ENCODE results near the gene PDXP.
"Not testable (repeated sequence)": the region's sequence is repeated elsewhere in the genome, so short reads cannot be mapped to it uniquely, and the experiment has no call there.

PDXP gene

DNA sequence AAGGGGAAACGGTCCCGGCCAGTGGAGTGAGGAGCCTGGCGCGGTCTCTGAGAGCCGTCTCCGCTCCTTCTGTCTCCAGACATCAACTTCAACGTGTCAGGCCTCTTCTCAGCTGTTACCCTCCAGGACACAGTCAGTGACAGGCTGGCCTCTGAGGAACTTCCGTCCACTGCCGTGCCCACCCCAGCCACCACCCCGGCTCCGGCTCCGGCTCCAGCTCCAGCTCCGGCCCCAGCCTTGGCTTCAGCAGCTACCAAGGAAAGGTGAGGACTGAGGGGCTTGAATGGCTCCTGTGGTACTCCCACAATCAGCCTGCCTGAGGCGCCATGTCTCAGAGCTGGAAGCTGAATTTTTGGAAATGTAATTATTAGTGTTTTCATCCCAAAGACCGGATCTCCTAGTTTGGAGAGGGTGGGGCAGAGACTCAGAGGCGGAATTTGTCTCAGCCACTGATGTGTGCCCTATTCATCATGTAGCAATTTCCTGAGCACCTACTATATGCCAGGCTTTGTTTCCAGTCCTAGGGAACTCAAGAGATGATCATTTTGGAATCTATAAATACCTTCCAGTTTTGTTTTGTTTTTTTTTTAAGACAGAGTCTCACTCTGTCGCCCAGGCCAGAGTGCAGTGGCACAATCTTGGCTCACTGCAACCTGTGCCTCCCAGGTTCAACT, 7.9 kb upstream of the PDXP start:
- DNase-seq = no peak

DNA sequence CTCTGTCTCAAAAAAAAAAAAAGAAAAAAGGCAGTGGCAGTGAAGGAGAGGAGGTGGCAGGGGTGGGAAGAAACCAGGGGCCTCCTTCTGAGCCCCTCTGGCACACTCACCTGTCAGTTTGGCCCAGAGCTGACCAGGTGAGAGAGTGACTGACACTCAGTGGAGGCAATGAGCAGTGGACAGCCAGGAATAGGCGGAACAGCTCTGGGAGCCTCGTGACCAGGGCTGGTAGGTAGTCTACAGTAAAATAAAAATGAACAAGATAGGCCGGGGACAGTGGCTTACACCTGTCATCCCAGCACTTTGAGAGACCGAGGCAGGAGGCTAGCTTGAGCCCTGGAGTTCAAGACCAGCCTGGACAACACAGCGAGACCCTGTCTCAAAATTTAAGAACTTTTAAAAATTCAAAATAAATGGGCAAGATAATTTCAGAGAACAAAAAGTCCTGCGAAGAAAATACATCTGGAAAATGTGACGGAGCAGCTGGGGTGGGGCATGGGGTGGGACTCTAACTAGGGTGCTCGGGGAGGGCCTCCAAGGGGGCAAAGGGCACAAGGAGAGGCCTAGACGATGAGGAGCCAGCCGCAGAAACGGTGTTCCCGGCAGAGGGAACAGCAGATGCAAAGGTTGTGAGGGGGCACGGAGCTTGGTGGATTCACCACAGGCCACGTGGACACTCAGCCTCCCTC, 3.8 kb upstream of the PDXP start:
- DNase-seq = no peak

DNA sequence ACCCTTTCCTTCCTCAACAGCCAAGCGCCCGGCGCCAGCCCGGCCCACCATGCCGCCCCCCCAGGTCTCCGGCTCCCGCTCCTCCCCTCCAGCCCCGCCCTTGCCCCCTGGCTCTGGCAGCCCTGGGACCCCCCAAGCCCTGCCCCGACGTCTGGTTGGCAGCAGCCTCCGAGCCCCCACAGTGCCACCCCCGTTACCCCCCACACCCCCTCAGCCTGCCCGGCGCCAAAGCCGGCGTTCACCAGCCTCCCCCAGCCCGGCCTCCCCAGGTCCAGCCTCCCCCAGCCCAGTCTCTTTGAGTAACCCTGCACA, 3.3 kb upstream of the PDXP start:
- DNase-seq = no peak

DNA sequence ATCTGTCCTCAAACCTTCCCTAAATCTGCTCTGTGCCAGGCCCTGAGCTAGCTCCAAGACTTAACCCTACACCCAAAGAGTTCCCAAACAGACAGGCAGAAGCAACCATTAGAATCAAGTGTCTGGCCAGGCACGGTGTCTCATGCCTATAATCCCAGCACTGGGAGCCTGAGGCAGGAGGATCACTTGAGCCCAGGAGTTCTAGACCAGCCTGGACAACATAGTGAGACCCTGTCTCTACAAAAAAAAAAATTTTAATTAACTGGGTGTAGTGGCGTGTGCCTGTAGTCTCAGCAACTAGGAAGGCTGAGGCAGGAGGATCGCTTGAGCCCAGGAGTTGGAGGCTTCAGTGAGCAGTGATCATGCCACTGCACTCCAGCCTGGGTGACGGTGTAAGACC, 1.9 kb upstream of the PDXP start:
- DNase-seq = not testable (repeated sequence)

DNA sequence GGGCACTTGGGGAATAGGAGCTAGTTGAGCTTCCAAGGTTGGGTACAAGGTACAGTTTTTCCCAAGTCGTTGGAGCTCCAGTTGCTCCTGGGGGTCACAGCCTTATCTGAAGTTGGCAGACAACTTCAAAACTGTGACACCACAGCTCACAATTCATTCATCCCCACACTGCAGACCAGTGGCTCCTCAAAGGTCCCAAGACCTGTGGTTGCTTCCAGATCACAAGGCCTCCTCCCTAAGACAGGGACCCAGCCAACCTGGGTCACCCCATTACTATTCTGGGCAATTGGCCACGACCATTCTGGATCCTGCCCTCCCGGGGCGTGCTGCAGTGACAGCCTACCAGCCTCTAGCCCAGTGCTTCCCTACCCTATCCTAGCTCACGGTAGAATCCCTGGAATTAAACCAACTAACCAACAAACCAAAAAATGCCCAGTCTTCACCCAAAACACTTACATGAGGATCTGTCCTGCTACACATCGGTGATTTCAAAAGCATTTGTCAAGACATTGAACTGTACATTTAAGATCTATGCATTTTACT, 862 bp upstream of the PDXP start:
- DNase-seq = no peak

DNA sequence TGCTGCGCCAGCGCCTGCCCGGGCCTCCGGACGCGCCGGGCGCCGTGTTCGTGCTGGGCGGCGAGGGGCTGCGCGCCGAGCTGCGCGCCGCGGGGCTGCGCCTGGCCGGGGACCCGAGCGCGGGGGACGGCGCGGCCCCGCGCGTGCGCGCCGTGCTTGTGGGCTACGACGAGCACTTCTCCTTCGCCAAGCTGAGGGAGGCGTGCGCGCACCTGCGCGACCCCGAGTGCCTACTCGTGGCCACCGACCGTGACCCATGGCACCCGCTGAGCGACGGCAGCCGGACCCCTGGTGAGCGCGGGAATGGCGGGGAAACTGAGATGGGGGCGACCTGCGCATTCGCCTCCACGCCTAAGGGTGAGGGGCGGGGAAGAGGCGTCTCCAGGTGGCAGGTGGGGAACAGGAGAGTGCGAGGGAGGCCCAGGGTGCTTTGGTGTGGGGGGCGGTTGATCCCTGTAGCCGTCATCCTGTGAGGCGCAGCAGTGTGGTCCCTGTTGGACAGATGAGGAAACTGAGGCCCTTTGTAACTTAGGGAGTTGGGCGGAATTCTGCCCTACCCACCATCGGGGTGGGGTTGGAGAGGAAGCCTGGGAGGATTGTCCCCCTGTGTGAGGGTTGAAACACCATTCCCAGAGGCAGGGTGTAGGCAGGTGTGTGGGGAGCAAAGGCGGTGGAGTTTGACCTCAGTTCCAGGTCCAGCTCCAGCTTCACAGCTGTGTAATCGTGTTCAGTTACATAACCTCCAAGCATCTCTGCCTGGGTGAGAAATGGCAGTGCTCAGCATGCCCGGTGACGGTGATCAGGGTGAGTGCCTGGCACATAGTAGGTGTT, 758 bp downstream of the PDXP start:
- DNase-seq = no peak

DNA sequence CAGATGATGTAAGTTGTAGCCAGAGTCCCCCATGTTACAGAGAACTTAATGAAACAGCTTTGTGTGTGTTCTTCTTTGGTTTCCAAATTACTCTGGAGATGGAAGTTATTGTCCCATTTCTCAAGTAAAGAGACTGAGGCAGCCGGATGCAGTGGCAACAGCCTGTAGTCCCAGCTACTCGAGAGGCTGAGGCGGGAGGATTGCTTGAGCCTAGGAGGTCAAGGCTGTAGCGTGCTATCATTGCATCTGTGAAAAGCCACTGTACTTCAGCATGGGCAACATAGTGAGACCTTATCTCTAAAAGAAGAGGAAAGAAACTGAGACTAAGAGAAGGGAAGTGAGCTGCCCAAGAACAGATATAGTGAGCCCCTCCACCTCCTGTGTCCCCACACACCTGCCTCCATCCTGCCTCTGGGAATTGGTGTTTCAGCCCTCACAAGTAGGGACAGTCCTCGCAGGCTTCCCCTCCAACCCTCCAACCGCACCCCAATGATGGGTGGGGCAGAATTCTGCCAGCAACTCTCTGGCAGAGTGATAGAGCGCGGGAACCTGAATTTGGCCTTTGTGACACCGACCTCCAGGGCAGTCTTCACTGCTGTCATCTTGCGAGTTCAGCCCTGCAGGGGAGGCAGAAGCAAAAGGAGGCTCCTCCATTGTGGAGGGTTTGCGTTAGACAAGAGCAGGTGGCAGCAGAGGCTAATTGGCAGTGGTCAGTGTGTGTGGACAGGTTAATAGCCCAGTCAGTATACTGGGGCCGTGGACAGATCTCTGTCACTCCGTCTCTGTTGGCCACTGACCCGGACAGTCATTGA, 1.6 kb downstream of the PDXP start:
- DNase-seq = no peak

DNA sequence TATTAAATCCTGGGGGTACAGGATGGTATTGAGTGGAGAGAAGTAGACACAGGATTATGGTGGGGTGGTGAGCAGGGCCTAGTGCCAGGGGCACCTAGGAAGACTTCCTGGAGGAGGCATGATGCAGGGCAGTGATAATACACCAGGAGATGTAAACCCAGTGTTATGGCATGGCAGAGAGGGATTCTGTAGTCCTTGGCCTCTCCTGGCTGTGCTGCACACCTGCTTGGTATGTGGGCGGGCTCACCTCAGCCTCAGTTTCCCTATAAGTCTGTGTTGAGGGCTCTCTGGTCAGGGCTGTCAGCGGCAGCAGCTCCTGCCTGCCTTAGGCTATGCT, 2.2 kb downstream of the PDXP start:
- no peak for DNase-seq

DNA sequence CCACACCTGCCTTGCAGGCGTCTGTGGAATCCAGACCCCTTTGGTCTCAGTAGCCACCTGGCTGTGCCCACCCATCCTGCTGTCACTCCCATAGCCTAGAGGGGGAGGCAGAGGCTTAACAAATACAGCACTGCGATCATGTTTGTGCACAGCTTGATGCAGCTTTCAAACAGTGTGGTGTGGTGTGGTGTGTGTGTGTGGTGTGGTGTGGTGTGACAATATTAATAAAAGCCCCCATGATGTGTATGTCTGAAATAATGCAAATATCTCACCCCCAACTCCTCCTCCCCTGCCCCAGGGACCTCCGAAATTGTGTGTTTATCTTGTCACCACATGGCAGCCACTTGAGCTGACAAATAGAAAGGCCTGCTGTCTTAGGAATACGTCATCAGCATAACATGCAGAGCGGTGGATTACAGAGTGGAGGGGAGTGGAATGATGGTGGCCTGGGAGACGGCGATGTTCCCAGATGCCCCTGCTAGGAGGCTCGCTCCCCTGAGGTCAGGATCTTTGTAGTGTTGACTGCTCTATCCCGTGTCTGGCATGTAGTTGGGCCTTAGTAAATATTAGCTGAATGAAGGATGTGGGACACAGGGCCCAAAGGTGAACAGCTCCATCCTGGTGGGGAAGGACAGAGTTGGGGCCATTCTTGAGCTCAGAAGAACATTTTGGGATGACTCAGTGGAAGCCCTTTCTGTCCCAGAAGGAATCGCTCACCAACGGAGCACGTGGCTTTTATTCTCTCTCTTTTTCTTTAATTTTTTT, 2.8 kb downstream of the PDXP start:
- peak in 1 of 2 experiments; percentile 15 for DNase-seq

DNA sequence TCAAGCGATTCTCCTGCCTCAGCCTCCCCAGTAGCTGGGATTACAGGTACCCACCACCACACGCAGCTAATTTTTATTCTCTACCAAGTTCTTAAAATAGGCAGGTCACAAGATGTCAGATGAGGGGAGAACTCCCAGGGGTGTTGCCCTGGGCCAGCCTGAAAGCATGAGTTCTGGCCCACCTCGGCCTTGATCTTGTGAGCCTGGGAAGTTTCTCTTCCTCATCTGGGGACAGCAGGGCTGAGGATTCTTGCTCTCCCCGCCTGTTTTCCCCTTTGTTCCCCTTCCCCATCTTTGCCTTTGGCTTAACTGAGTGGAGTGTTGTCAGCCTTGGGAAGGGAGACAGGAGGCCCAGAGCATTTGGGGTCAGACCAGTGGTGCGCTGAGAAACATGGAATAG, 3.5 kb downstream of the PDXP start:
- no peak for DNase-seq

DNA sequence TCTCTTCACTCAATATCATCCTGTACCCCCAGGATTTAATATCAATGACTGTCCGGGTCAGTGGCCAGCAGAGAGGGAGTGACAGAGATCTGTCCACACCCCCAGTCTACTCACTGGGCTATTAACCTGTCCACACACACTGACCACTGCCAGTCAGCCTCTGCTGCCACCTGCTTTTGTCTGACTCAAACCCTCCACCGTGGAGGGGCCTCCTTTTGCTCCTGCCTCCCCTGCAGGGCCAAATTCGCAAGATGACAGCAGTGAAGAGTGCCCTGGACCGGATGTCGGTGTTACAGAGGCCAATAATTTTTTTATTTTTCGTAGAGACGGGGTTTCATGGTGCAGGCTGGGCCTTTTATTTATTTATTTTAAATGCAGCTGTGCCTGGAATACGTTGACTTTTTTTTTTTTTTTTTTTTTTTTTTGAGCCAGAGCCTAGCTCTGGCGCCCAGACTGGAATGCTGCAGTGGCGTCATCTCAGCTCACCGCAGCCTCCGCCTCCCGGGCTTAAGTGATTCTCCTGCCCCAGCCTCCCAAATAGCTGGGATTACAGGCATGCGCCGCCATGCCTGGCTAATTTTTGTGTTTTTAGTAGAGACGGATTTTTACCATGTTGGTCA, 5.1 kb downstream of the PDXP start:
- DNase-seq = no peak

DNA sequence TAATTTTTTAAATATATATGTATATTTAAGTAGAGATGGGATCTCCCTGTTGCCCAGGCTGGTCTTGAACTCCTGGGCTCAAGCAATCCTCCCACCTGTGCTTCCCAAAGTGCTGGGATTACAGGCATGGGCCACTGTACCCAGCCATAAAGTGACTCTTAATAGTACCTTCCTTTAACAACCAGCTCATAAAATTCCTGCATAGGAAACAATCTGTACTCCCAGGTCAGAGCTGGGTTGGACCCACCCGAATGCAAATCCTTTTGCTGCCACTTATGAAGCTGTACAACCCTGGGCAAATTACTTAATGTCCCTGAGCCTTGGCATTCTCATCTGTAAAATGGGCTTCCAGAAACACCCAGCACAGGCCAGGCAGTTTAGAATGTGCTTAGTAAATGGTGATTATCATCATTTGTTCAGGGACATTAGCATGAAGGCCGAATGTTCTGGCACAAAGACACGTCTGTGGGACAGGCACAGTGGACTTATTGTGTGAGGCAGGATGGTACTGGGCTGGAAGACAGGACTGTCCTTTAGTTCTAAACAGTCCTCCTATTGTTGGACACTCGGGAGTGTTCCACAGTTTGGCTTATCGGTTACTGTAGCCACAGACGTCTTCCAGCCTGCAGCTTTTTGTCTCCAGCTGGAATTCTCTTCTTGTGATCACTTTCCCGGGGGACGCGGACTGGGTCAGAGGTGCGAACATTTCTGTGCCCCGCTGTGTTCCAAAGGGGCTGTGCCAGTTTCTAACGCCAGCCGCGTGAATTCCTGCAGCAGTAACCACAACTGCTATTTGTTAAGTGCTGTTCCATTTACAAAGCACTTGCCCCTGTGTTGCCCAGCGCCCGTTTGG, 6.0 kb downstream of the PDXP start:
- no peak for DNase-seq

DNA sequence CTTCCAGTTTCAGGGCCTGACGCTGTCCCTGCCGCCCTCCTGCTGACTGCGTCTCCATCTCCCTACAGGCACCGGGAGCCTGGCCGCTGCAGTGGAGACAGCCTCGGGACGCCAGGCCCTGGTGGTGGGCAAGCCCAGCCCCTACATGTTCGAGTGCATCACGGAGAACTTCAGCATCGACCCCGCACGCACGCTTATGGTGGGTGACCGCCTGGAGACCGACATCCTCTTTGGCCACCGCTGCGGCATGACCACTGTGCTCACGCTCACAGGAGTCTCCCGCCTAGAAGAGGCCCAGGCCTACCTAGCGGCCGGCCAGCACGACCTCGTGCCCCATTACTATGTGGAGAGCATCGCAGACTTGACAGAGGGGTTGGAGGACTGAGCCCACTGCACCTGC, 7.0 kb downstream of the PDXP start:
- no peak for DNase-seq

DNA sequence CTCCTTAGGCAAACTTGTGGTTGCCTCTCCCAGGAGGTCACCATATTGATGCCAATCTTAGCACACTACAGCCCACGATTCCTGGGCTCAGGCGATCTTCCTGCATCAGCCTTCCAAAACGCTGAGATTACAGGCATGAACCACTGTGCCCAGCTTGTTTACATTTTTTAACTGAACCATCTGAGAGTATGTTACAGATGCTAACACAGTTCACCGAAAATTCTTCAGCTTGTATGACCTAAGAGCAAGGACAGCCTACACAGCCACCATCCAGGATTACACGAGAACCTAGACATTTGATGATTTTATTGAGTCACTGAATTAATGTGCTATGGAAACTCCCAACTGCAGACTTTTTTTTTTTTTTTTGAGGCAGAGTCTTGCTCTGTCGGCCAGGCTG, 11.1 kb downstream of the PDXP start:
- DNase-seq = no peak

DNA sequence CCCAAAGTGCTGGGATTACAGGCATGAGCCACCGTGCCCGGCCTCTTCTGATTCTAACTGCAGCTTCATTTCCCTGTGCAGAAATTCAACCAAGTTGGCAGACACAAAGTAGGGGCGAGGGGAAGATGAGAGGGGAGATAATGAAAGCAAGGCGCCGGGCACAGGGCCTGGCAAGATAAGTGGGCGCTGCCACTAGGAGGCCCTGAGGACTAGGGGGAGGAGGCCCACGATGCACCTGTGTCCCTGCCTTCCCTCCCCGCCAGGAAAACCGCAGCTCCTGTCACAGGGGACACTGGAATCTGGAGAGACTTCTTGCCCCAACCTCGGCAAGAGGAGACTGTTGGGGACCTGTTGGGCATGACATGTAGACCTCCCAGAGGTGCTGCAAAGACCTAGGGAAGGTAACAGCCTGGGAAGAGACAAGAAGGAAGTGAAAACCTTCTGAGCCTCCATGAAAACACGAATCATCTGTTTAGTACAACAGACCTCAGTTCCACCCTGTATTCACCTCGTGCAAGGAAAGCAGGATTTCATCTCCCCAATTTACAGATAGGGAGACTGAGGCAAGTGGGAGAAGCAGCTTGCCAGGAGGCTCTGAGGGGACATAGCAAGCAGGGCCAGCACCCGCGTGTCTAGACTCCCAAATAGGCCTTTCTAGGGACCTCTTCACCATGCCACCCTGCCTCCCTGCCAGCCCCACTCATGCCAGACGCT, 13.8 kb downstream of the PDXP start:
- no peak for DNase-seq

DNA sequence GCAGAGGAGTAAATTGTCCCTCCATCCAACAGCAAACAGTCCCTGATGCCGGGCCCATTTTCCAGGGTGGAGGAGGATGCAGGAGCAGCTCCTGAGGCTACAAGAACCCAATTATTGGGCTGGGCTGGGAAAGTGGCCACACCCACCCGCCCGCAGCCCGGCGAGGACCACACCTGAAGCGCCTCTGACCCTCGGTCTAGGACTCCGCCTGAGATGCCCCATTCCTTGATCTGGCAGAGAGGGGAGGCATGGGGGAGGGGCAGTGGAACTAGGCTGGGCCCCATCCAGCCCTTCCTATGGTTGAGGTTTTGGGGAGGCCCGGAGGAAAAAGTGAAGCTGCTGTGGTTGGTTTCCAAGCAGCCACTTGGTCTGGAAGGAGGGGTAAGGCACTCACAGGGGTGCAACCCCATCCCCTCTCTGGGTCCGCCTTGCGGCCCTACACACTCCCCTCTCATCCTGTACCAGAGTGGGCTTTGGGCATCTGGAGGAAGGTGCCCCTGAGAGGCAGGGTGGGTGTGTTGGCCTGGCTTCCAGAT, 14.5 kb downstream of the PDXP start:
- DNase-seq = no peak

DNA sequence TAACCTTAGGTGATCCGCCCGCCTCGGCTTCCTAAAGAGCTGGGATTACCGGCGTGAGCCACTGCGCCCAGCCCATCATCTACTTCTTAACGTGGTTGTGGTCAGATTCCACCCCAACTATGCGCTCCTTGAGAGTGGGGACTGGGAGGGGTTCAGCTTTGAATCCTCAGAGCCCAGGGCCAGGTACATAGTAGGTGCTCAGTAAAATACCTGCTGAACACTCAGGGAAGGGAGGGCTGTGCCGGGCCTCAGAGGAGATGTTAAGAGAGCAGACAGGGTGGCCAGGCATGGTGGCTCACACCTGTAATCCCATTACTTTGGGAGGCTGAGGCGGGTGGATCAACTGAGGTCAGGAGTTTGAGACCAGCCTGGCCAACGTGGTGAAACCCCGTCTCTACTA, 15.7 kb downstream of the PDXP start:
- no peak for DNase-seq

DNA sequence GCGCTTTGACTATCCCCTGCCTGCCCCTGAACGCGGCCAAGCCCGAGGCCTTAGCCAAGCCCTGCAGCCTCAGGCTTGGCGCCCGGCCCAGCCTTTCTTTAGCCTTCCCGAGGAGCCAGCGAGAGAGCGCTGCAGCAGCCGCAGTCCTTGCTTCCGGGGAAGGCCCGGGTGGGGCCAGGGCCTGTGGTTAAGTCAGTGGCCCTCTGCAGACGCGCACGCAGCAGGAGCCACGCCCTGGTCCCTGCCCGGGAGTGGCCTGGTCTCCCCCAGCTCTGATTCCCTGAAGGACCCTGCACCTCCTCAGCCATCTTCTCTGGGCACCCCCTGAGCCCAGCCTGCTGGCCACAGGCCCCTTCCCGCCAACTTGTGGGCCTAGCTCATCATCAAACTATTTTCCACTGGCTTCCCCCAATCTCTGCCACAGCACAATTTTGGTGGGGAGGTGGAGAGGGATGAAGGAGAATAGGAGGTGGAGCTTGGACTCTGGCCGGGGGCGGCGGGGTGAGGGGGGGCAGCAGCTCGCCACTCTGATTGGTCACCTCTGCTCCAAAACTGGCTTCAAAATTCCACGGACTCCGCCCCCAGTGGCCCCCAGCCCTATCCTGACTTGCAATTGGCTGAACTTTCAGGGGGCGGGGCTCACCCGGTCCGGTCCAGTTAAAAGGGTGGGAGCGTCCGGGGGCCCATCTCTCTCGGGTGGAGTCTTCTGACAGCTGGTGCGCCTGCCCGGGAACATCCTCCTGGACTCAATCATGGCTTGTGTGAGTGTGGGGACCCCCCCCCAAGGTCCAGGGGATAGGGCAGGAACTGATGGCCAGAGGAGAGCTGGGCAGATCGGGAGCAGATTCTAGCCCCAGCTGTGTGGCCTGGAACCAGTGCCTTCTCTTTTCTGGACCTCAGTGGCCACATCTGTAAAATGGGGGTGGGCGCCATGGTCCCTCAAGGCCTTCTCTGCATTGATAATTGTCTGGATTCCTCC, 16.7 kb downstream of the PDXP start, which contains the start of gene LGALS1:
LGALS1 (plus strand) TSS at position 686 of the 979 bp plus-strand sequence; CDS start at position 753, 67 bp downstream.
- peak in 1 of 2 experiments; percentile 60 for DNase-seq

Measured in cerebellar nuclear complex (tissue), 1 donor.